ENCODE measurements around the gene INO80B.
"Not testable (repeated sequence)": the region's sequence is repeated elsewhere in the genome, so short reads cannot be mapped to it uniquely, and the experiment has no call there.

DNA sequence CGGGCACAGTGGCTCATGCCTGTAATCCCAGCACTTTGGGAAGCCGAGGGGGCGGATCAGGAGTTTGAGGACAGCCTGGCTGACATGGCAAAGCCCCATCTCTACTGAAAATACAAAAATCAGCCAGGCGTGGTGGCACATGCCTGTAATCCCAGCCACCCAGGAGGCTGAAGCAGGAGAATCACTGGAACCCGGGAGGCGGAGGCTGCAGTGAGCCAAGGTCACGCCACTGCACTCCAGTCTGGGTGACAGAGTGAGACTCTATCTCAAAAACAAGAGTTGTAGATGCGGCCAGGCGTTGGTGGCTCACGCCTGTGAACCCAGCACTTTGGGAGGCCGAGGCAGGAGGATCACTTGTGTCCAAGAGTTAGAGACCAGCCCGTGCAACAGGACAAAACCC, 15.9 kb downstream of the INO80B start:
- TF ChIP-seq, protein P1, sequence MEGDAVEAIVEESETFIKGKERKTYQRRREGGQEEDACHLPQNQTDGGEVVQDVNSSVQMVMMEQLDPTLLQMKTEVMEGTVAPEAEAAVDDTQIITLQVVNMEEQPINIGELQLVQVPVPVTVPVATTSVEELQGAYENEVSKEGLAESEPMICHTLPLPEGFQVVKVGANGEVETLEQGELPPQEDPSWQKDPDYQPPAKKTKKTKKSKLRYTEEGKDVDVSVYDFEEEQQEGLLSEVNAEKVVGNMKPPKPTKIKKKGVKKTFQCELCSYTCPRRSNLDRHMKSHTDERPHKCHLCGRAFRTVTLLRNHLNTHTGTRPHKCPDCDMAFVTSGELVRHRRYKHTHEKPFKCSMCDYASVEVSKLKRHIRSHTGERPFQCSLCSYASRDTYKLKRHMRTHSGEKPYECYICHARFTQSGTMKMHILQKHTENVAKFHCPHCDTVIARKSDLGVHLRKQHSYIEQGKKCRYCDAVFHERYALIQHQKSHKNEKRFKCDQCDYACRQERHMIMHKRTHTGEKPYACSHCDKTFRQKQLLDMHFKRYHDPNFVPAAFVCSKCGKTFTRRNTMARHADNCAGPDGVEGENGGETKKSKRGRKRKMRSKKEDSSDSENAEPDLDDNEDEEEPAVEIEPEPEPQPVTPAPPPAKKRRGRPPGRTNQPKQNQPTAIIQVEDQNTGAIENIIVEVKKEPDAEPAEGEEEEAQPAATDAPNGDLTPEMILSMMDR (IDR thresholded peaks at IDR 0.05) = not testable (repeated sequence)
- TF ChIP-seq, protein P2, sequence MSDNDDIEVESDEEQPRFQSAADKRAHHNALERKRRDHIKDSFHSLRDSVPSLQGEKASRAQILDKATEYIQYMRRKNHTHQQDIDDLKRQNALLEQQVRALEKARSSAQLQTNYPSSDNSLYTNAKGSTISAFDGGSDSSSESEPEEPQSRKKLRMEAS (IDR thresholded peaks at IDR 0.05; ENCODE audit: low read depth) = not testable (repeated sequence)
- not testable (repeated sequence) for TF ChIP-seq CHD2 (IDR thresholded peaks at IDR 0.05; ENCODE audit: low read length, partially characterized antibody); MEF2A (IDR thresholded peaks at IDR 0.05; ENCODE audit: borderline replicate concordance, low read depth); RFX5 (IDR thresholded peaks at IDR 0.05; ENCODE audit: low read length); POLR2AphosphoS5 (IDR thresholded peaks at IDR 0.05; ENCODE audit: low read depth, low read length)
